ENCODE measurements around the gene AQP12A. TPM values are rescaled to one million over a fixed set of nuclear protein-coding genes. Genes with fewer than 3 reads are reported as not detected.

AQP12A gene
- total RNA-seq, 1 donor from 2014 or later, result not detected

DNA sequence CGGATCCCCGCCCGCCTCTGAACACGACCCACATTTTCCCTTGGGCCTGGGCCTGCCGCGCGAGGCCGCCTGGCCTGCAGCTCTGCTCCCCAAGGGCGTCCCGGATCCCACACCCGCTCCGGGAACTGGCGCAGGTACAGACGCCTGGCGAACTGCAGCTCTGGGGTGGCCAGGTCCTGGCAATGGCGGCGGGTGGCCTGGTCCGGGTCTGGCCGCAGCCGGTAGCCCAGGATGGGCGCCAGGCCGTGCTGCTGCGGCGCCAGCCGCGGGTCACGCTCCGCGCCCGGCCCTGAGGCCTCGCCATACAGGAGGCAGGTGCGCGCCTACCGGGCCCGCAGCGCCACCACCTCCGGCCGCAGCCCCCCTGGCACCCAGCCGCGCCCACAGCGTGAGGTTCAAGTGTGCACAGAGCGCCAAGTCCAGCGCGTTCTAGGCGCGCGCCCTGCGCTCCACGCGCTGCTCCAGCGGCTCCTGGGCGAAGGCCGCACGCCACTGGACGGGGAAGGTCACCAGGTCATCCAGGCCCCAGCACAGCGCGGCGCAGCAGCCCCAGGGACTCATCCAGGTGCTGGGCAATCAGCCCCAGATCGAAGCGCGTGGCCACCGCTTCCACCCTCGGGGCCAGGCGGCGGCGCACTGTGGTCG lies 9.5 kb downstream of the AQP12A start:
- DNase-seq (ENCODE audit: missing footprints) (peak; percentile 60), ATAC-seq (no peak)
- intact Hi-C loops (cut with DNase I), result loop anchor here (10.0 kb wide), 1 partner anchor 186 kb away; no protein-coding TSS in a partner anchor

DNA sequence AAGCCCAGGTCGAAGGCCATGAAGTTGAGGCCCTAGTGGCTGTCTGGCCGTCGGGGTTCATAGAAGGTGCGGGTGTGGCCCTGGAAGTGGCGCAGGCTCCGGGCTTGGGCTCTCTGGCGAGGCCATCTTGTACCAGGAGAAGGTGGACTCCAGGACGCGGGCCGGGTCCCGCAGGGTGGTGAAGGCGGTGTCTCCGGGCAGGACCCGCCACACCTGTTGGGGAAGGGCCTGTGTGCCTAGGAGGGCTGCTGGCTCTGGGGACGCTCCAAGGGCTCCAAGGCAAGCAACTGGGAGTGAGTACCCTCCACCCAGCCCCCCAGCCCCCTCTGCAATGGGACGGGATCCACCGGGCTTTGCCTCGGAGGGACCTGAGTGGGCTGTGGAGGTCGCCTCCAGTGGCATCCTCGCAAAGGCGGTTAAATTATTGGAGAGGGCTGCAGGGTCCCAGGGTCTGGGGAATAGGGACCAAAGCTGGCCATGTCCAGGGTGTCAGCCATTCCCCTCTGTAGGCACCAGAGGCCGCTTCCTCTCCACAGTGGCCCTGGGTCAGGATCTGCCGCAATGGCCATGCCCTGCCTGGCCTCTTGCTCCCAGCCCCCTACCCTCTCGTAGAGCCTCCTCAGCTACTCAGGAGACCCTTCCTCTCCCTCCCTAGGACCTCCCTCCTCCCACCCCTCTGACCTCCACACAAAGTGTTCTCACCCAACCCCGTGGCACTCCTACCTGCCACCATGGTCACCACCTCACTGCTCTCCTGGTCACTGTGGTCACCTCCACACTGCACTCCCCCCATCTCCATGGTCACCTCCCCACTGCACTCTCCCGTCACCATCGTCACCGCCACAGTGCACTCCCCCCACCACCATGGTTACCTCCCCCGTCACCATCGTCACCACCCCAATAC lies 10.3 kb downstream of the AQP12A start:
- DNase-seq (ENCODE audit: missing footprints) (peak; percentile 49), ATAC-seq (no peak)
- intact Hi-C loops (cut with DNase I), result loop anchor here (10.0 kb wide), 1 partner anchor 187 kb away; no protein-coding TSS in a partner anchor

DNA sequence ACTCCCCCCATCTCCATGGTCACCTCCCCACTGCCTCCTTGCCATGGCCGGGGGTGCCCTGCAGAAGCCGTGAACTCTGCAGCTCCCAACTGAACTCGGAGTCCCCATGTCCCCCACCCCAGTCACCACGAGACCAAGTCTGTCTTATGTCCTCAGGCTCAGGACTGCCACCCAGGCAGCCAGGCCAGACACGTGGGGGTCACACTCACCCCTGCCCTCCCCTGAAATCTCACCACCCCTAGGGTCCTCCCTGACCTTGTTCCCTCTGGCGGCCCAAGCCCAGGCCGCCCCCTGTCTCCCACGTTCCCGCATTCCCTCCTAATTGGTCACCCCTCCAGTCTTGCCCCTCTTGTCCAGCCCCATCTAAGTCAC lies 11.0 kb downstream of the AQP12A start:
- ATAC-seq (no peak), DNase-seq (ENCODE audit: missing footprints) (peak; percentile 20)
- intact Hi-C loops (cut with DNase I), result loop anchor here (10.0 kb wide), 1 partner anchor 188 kb away; no protein-coding TSS in a partner anchor

DNA sequence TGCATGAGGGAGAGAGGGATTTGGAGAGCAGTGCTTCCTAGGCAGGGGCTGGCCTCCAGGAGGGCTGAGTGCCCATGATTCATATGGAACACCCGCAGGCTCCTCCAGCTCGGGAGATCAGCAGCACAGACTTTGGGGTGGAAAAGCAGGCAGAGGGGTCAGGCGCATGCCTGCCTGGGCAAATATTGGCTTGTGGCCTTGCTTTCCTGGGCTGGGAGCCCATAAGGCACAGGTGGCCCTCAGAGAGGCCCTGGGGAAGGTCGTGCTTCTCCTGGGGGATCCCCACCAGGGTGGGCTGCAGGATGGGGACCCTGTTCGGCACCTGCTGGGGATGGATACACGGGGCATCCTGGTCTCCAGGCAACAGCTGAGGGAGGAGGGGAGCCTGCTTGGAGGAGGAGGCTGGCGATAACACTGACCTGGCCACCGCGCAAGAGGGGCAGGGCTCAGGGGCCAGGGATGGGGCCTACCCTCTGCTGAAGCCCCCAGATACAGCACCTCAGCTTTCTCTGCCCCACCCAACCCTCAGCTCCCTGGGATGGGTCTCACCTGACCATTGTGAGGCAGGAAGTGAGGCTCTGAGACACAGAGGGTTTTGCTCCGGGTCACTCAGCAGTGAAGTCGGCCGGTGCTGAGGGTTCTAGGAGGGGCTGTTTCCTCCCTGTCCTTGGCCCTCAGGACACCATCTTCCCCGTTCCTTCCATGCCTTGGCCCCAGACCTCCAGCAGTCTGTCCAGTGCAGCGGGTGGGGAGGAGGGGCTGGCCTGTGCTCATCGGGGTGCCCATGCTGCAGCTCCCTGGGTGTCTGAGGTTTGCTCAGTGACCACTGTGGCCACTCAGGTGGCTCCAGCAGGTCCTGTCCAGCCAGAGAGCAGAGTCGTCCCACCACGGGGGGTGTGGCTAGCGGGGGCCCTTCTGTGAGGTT lies 12.0 kb downstream of the AQP12A start:
- intact Hi-C loops (cut with DNase I), result loop anchor here (10.0 kb wide), 1 partner anchor 189 kb away; no protein-coding TSS in a partner anchor
- no peak for ATAC-seq
- DNase-seq (ENCODE audit: missing footprints), result peak; percentile 62

DNA sequence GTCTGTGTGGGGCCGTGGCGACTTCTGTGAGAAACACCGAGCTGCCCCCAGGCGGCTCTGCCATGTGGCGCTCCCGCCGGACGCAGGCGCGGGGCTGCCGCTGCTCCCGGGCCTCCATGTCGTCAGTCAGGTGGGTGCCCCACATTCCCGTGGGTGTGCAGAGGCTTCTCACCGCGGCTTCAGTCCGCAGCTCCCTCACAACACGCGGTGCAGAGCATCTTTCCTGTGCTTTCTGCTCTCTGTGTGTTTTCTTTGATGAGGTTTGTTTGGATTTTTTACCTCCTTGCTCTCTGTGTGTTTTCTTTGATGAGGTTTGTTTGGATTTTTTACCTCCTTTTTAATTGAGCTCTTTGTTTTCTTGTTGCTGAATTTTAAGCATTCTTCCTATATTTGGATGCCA lies 13.0 kb downstream of the AQP12A start:
- intact Hi-C loops (cut with DNase I), result loop anchor here (10.0 kb wide), 1 partner anchor 190 kb away; no protein-coding TSS in a partner anchor
- DNase-seq (ENCODE audit: missing footprints) (peak; percentile 44), ATAC-seq (no peak)

DNA sequence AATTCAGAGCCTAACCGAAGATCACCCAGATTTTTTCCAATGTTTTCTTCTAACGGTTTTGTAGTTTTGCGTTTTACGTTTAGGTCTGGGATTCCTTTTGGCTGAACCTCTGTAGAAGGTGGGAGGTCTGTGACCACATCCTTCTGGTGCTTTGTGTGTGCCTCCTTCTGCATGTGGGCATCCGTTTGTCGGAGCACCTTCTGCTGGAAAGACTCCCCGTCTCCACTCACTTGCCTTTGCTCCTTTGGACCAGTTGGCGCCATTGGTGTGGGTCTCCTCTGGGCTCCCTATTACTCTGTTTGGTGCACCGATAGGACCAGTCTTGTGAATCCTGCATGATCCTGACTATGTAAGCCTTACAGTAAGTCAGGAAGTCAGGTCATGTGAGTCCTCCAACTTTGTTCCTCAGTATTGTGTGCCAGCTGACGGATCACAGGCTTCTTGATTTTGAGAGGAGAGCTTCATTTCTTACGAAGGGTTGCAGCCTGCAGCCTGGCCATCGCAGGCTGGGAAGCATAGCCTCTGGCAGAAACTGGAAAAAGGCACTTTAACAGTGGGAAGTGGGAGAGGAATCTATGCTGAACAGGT lies 13.6 kb downstream of the AQP12A start:
- ATAC-seq (no peak), DNase-seq (ENCODE audit: missing footprints) (no peak)
- intact Hi-C loops (cut with DNase I), result loop anchor here (10.0 kb wide), 1 partner anchor 190 kb away; no protein-coding TSS in a partner anchor

DNA sequence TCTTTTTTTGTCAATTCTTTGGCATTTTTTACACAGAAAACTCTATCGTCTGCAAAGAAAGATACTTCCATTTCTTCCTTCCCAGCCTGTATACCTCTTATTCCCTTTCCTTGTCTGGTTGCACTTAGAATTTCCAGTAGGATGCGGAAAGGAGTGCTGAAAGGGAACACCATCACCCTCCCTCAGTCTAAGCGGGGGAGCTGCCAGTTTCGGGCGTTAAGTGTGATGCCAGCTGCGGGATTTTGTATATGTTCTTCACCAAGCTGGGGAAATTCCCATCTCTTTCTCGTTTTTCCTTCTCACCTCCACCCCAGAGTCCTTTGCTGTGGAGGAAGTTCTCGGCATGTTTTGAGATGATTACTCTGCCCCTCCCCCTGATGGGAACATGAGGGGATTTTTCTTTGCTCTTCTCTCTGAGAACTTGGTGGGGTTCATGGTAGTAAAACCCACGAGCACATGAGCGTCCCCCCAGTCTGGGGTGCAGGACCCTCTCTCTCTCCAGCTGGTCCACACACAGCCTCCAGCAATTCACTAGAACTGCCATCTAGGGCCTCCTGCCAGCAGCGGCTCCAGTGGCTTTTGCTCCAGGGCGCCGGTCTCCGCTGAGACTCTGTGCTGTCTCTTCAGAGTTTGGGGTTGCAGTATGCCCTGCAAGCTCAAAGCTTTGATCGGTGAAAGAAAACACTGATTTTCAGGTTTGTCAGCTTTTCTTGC lies 15.5 kb downstream of the AQP12A start:
- DNase-seq (ENCODE audit: missing footprints) (peak; percentile 37), ATAC-seq (no peak)
- intact Hi-C loops (cut with DNase I), result loop anchor here (10.0 kb wide), 1 partner anchor 192 kb away; no protein-coding TSS in a partner anchor

DNA sequence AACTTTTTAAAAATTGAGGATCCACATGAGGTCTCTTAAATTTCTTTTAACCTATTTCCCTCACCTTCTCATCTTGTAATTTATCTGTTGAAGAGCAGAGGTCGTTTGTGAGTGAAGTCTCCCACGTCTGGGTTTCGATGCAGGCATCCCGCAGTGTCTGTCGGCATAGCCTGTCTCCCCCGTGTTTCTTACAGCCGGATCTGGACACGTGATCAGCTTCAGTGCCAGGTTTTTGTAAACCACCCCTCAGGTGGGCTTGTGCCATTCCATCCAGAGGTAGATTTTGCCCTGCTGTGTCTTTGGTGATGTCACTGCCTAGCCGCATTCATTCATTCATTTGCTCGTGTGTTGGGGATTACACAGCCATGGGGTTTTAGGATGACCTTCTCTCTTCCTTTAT lies 16.2 kb downstream of the AQP12A start:
- intact Hi-C loops (cut with DNase I), result loop anchor here (10.0 kb wide), 1 partner anchor 193 kb away; no protein-coding TSS in a partner anchor
- no peak for ATAC-seq
- peak; percentile 44 for DNase-seq (ENCODE audit: missing footprints)

DNA sequence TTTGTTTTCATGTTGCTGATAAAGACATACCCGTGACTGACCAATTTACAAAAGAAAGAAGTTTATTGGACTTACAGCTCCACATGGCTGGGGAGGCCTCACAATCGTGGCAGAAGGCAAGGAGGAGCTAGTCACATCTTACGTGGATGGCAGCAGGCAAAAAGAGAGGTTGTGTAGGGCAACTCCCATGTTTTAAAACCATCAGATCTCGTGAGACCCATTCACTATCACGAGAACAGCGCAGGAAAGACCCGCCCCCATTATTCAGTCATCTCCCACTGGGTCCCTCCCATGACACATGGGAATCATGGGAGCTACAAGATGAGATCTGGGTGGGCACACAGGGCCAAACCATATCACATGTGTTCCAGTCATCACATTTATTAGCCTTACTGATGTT lies 16.8 kb downstream of the AQP12A start:
- no peak for ATAC-seq
- intact Hi-C loops (cut with DNase I), result loop anchor here (10.0 kb wide), 1 partner anchor 194 kb away; no protein-coding TSS in a partner anchor
- no peak for DNase-seq (ENCODE audit: missing footprints)

DNA sequence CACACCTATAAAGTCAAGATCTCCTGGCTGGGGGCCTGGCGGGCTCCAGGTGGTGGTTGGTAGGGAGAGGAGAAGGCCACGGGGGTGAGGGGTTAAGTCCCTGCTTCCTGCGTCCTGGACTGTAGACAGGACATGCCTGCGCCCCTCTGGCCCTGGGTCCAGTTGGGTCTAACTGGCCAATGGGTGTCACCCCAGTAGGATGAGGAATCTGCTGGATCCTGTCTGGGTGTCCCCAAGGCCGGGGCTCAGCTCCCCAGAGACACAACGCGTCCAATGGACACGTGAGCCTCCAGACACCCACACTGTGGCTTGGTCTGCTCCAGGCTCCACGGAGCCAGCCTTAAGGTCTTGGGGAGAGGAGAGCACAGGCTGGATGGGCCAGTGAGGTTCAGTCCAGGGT lies 19.6 kb downstream of the AQP12A start:
- ATAC-seq (no peak), DNase-seq (ENCODE audit: missing footprints) (peak; percentile 22)
- intact Hi-C loops (cut with DNase I), result no loop called here

DNA sequence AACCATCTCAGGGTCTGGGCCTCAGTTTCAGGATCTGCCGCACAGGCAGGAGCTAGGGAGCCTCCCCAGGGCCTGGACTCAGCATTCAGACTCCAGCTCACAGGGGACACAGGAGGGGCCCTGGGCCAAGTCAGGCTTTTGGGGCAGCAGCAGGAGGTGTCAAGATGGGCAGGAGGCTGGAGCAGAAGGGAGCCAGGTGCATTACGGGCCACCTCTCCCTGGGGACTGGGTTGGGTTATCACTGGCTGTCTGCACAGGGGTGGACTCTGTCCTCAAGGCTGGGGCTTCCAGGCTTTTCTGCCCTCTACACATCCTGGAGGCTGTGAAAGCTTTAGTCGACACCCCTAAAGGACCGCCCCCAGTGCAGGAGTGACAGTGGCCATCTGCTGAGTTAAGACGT lies 20.0 kb downstream of the AQP12A start:
- intact Hi-C loops (cut with DNase I), result no loop called here
- DNase-seq (ENCODE audit: missing footprints), result peak; percentile 55
- ATAC-seq, result no peak

DNA sequence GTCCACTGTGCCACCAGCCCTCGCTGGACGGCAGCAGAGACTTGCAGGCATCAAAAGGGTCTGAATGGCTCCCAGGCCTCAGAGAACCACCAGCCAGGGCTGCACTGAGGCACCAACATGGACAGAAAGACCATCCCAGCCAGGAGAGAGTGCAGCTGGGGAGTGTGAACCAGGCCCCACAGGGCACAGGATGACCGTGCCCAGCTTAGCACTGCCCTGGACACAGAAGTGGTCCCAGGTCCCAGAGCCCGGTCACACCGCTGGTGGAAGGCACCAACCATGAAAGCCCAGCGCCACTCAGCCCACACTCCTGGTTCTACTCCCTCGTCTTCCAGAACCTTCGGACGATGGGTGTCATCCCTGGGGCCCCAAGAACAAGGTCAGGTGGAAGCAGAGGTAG lies 20.5 kb downstream of the AQP12A start:
- peak; percentile 42 for DNase-seq (ENCODE audit: missing footprints)
- no peak for ATAC-seq
- intact Hi-C loops (cut with DNase I), result no loop called here

DNA sequence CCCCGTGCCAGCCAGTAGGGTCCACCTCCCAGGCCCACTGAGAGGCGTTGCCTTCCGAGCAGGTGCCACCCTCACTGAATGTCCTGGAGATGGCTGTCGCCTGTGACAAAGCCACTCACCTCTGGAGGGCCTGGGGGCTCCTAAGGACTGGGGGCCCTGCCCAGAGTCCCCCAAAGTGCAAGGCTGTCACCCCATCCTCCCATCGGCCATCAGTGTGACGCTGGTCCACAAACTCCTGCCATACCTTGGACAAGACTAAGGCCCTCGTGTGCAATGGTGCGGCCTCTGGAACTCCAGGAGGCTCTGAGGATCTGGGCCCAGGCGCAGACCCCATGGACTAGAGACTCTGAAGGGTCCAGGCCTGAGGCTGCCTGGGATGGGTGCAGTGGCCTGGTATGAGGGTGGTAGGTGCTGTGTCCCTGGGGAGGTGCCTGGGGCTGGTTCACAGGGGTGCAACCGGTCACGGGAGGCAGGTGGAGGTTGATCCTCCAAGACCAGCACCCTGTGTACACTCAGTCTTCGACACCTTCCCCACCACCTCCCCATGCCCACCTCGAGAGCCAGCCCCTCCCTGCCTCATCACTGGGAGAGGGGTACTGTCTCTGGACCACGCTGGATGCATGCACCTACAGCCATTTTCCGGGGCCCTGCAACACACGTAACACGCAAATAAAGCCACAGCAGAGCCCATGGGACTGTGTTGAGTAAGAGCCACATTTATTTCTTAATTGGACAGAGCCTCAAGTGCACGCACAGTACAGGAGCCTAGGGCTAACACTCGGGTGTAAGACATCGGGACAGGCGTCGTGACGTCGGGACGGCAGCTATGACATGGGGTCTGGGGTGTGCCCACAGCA lies 21.6 kb downstream of the AQP12A start:
- DNase-seq (ENCODE audit: missing footprints) (peak; percentile 54), ATAC-seq (no peak)
- intact Hi-C loops (cut with DNase I), result no loop called here

DNA sequence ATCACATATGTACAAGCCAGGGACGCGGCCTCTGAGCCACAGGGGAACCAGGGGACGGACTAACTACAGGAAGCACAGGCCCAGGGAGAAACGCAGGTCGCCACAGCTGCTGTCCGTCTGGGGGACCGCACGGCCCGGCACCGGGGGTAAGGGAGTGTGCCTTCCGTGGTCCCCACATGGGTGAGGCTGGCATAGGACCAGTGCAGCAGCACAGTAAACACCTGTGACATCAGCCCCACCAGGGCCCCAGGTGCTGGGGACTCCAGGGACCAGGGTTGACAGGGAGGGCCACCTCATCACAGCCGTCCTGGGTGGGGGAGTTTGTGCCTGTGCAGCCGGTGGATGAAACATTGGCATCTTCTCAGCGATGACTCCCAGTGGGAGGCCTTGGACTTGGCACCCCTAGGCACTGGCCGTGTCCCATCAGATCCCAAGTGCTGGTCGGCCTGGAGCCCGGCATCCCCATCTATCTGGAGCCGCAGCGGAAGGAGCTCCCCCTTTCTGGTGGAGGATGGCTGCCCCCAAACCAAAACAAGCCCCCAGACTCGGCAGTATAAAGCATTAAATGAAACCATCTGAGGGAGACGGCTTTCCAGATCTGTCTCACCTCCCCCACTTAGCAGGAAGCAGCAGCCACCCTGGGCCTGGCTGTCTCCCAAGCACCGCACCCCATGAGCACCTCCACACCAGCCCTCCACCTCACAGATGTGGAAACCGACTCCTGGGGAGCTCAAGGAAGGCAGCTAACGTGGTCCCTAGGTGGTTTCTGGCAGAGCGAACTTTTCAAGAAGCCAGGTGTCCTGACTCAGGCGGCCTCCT lies 22.5 kb downstream of the AQP12A start:
- DNase-seq (ENCODE audit: missing footprints), result peak; percentile 60
- intact Hi-C loops (cut with DNase I), result no loop called here
- no peak for ATAC-seq

DNA sequence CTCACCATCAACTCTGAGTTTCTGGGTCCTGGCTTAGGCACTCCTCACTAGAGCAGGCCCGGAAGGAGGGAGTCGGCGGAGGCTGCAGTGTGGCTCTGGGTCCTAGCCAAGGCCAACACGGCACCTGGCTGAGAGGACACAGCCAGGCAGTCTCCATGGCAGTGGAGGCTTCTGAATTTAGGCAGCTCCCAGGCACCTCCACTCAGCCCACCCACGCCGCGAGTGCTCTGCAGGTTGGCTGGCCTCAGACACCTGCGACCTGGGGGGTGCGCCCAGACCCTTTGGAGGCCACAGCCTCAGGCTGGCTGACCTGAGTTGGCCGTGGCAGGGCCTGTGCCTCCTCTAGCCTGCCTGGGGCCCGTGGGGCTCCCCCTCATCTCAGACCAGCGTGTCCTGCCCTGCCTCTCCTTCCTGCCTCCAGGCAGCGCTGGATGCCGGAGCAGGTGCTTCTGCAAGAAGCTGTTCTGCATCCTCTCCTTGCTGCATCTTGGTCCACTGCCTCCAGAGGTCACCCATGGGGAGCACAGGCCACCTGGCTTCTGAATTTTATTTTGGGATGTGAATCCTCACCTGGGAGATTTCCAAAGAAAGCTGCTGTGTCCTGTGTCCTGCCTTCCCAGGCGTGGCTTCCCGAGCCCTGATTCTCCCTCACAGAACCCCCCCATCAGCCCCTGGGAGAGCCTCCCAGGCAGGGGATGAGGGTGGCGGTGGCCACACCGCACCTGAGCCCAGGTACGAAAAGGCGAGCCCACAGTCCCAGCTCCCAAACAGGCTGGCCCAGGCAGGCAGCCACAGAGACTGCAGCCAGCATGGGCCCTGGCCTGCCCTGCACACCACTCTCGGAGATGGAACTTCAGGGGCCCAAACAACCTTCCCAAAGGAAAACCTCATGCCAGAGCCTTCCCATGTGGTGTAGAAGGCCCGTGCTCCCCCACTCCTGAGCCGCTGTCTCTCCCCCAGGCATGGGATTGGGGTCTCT lies 23.4 kb downstream of the AQP12A start:
- intact Hi-C loops (cut with DNase I), result no loop called here
- DNase-seq (ENCODE audit: missing footprints) (peak; percentile 27), ATAC-seq (no peak)

Data from Right ventricle myocardium inferior (tissue), 1 donor.